HG03066 (cell line): ENCODE data around the gene JARID2.

Experiments used
- ATAC-seq: cut with Tn5 transposase; IDR thresholded peaks from one replicate; pipeline ENCODE4 v1.9.1; 2021; ENCODE audit warnings: low read depth; ENCODE audit not compliant: unreplicated experiment

Gene JARID2

DNA sequence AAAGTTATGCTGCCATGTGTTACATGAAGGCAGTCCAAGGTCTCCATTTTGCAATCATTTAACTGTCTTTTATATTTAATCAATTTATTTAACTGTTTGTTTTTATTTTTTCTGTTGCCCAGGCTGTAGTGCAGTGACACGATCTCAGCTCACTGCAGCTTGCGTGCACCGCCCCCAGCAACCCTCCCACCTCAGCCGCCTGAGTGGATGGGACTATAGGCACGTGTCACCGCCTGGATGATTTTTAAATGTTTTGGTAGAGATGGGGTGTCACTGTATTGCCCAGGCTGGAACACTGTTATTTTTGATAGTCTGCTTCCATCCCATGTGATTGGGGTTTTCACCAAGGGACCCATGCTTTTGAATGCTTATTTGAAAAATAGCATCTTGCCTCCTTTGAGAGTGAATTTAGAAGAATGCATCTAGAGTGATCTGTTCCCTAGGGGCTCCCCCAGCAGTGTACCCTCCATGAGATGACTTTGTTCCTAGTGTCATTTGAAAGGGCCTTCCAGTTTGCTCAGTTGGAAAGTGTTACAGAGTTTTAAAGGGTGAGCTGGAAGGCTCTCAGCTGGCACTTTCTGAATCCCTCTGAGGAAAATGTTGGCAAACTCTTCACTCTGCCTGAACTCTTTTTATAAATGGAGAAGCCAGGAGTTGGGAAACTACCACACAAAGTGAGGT is 143.4 kb downstream of the JARID2 start:
- ATAC-seq, result no peak

DNA sequence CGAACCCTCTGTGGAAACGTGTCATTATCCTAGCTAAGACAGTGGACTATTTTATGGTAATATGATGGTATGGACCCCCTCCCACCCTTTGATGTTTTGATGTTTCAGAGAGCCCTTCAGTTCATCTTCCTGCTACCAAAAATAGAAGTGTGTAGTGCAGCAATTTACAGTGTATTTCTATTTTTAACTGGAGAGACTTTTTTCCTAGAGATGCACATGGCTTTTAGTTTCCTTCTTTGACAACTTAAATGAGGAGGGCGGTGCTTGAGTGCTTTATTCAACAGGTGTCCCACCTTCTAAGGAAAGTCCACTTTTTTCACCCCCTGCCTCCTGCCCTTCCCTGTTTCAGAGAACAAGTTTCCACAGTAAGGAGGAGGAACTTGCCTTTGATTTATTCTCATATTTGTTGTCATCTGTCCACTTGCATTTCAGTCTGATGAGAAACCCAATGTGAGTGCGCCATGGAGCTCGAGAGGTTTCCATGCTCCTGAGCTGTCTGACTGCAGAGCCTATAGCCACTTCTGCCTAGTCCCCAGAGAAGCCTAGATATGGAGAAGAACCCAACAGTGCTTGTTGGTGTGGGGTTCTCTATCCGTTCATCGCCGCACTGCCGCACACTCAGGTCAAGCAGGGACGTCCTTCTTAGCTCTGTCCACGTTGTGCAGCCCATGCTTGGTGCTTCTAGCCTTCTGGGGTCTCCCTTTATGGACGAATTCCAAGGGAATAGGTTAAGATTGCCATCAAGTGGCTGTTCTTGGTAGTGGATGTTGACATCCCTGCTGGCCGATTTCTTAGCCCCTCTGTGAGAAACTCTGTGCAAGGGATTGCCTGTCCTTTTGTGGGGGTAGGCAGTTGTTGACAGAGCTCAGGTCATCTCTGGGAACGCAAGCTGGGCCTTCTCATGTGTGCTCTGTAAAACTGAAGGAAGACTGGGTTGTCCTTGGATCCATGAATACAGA is 144.2 kb downstream of the JARID2 start:
- no peak for ATAC-seq

DNA sequence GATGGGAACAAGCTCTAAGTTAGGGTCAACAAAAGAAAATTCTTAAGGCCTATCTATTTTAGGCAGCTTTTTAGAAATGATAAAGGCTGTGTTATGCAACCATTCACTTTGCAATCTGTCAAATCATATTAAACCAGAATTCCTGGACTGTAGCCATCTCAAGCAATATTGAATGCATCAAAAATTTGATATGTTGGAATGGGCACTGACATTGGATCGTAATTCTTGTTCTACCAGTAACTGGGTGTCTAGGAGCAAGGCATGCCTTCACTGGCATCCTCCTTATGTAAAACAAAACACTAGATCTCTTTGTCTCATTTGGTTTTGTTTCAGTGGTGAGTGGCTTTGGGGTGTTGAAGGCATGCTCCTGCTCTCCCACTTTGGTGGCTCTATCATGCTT is 145.6 kb downstream of the JARID2 start:
- ATAC-seq, result no peak

DNA sequence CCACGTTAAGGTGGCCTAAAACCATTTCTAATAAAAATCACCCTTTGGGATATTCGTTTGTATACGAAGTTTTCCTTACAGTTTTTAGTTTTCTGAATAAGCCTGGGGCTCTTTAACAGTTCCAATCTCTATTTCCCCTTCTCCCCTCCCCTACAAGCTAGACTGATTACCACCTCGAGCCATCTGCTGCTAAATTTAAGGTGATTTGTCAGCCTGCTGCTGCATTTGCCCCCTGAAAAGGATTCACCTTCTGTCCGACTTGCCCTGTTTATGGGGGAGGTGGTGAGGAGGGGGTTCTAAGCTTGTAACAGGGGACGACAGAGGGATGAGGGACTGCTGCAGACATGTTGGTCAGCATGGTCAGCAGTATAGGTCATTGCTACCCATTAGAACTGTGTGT is 146.3 kb downstream of the JARID2 start:
- no peak for ATAC-seq

DNA sequence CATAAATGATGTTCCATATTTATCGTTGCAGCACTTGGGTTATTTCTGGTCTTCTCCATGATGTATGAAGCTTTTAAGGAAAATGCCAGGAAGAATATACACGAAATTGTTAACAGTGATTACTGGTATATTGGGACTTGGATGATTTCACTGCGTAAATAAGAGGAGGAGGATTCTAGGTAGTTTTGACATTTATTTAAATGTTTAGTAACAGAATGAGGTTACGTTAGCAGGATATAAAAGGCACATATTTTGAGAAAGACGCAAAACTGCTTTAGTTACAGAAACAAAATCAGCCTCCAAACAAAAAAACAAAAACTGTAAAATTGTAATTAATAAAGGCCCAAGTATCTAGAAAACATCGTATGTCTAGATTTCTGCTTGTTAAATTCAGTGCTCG is 147.7 kb downstream of the JARID2 start:
- no peak for ATAC-seq

DNA sequence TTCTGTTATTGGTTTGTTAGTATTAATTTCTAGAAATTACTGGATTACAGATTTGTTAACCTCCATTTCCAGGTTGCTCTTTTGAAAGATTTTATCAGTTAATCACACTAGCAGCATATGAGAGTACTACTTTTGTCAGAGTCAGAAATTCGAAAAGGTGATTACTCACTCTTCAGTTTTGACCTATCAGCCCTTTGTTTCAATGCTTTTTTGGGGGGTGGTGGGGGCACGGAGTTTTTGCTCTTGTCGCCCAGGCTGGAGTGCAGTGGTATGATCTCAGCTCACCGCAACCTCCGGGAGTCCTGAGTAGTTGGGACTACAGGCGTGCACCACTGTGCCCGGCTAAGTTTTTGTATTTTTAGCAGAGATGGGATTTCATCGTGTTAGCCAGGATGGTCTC is 149.2 kb downstream of the JARID2 start:
- no peak for ATAC-seq

DNA sequence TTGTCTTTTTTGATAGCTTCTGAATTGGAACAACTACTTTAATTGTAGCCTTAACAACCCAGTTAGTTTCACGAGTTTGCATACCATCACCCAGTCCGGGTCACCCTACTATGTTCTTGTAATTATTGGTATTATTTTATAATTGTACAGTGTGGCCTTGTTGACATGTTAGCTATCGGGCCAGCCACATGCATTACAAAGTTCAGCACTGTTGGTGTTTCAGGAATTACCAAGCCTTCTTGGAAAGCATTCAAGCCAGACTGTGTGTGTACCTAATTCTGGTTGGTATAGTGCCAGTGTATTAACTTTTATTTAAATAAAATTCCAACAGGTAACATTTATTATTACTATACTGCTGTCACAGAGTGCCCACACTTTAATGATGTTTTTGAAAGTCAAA is 150.9 kb downstream of the JARID2 start:
- no peak for ATAC-seq

DNA sequence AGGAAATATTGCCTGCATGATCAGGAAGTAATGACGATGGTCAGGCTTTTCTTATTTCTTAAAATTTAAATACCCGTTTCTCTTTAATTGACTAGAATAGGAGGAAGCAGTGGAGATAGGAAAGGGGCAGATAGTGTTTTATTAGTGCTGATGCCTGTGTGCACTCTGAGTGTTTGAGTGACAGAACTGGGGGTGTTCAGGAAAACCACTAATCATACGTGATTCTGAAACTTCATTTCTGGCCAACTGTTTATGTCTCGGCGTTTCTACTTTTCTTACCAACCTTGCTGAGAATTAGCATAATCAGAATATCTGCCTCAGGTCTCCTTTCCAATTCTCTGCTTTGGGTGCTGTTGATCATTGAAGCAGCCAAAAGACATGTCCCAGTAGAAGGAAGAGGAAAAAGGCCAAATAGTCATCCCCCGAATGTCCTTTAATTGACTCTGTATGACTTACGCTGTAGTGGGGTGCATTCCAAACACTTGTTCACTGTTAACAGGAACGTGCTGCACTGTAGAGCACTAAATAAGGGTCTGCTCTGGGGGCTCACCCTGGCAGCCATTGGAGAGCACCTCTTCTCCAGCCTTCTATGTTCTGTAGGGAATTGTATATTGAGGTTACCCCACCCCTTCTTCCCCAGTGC is 152.9 kb downstream of the JARID2 start:
- ATAC-seq, result peak; percentile 65

DNA sequence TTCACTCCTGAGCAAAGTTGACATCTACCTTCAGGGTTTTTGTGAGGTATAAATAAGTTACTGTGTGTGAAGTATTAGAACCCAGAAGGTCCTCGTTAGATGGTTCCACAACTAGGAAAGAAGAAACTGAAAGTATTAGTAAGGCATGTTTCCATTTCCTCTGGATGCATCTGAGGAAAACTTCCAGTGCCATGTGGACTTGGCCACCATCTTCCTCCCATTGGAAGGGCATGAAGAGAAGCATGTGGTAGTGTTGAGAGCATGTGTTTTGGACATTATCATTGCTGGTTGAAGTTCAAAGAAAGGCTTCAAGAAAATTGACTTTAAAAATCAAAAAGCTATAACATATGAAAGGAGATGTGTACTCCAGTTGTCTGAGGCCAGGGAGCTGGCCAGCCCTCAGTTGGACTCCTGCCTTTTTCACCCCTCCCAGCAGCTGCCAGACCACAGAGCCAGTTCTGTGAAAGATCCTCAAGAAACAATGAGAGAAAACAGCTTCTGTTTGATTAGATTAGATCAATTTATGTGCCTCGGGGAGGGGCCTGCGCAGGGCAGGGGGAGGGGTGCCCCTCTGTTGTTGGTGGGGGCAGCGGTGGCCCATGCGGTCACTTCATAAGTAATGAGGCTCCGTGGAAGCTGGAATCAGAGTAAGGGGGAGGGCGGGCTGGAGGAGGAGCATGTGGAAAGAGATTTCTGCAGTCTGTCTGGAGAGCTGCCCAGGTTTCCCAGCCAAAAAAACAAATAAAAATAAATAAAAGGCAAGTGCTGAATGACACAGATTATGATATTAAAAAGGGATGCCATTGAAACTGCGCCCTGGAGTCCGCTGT is 154.0 kb downstream of the JARID2 start:
- ATAC-seq, result no peak

DNA sequence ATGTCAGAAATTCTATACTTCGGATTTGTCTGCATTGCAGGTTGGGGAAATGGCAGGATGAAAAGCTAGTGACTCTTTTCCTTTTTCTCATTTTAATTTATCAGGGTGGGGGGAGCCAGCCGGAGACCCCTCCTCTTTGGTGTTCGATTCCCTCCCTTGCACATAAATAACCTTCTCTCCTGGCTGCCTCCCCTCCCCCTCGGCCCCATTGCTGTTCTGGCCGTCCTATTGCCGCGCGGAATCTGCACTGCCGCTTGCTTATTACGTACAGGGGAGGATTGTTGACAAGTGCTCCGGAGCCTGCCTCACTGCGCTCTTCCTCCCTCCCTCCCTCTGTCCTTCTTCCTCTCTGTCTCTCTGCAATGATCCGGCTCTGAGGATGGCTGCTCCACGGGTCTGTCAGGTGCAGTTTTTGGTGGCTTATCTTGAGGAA is 154.7 kb downstream of the JARID2 start:
- no peak for ATAC-seq

DNA sequence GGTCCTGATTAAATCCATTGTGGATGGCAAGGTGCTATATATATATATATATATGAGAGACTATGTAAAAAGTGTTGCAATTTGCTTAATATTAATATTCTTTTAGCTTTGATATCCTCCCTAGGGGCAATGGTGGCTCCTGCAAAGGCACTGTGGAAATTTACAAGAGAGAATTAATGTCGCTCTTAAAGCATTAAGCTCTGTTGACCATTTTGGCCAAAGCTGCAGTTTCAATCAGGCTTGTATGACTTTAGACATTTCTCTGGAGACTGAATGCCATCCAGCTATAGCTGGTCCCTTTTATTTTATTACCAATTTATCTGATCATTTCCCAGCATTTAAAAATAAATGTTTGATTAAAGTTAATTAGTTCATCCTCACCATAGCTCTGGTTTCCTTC is 155.3 kb downstream of the JARID2 start:
- no peak for ATAC-seq

DNA sequence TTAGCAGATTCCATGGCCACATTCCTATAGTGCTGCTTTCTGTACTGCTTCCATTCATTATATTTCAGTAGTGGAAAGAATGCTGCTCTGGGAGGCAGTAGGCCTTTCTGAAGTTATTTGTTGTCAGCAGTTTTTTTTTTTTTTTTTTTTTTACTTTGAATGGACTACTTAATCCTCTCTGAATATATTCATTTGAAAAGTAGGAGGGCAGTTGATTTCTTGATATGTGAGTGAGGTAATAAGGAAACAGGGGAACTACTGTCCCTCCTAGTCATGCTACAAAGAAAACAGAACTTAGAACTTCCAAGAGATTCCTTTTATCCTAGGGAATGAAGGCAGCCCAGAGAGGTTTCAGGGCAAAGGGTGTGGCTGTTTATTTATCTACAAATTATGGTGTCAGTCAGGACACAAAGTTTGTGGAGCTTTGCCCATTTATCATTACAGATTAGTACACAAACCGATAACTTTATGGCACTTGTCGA is 155.9 kb downstream of the JARID2 start:
- no peak for ATAC-seq

DNA sequence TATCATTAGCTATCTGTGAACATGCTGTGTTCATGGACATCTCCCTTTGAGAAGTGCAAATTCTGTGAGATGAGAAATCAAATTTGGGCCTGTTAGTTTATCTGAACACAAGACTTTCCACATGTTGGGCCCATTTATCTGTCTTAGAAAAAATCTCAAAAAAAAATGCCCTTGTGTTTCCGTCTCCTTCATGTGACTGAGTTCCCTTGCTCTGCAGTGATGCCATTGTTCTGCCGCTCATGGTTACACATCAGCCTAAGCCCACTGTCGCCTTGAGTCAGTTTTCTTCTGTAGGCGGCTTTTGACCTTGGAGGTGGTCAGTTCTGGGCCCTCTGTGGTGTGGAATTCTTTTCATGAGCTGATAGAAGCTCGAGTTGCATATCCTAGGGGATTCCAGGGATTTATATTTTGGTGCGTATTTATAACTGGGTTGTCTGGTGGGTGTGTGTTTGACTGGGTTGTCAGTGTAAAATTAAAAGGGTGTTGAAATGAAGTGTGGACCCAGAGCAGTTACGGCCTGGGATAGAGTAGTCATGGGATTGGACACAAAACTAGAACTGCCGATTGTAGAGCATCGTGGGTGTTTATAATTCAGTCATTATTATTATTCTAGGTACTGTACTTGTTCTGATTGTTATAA is 156.7 kb downstream of the JARID2 start:
- no peak for ATAC-seq

DNA sequence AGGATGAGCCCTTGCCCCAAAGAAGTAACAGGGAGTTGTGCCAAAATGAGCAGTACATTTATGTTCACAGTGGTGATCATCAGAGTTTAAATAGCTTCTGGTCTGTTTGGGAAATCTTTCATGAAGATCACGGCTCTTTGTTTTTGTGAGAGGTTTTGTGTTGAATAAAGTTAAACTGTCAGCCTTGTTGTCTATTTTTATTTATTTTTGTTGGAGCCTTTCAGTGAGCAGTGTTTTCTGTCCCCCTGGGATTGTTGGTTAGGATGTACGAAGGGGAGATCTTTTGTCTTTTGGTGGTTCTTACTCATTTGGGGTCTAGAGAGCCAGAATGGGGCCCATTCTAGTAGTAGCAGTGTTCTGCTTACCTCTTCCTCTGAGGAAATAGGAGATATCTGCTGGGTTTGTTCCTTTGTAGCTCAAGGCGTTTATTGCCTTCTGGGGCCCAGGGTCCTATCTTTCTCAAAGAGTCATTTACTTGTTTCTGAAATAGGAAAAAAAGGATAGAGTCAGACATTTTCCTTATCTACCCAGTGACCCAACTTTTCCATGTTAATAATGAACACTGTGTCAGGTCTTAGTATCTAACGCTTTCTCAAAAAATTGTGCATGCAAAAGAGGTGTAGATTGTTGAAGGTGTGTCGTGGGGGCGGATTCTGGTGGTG is 157.4 kb downstream of the JARID2 start:
- ATAC-seq, result no peak

DNA sequence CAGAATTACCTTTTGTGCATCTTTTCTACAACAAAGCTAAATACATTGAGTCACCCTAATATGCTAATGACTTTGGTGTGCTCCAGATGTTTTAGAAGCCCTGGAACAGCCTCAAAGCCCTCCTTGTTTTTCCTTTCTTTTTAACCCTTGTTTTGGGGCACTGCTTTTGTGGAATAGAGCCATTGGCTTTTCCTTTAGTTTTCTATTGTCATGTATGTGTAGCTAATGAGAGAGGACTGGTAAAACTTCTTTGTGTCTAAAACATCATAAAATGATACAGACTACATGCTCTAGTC is 158.8 kb downstream of the JARID2 start:
- no peak for ATAC-seq

DNA sequence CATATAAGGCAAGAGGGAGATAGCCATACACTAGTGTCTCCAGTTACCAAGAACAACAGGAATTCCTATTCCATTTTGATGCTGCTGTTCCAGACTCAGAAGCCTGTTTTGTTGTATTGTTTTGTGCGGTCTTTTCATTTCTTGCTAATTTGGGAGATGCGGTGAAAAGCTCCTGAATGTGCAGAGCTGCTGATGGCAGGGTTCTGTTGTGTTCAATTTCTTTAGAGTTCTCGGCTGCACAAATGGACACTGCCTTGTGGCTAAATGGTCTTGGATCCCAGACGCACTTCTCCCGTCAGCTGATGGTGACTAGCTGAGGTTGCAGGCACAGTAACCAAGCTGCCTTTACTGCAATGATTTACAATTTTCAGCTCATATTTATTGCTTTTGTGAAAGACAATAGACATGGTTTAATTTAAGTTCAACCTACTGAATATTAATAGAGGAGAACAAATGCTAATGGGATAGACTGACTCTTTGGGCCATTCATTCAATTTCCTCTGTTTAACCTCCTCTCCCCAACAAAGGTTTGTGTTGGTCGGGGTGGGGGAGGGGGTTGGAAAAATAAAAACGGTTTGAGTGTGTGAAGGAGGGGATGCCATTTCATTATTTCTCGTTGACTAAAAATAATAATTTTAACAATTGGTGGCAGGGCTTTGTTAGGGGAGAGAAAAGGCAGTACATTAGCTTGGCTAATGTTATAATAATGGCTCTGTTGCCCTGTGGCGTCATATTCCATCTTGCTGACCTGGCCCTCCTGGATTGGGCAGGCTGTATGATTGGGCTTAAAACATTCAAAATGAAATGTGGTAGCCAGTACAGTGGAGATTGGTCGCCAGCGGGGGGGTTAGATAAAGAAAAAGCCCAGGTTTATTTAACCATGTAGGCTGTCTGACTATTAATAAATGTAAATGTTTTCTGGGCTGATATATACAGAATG is 159.5 kb downstream of the JARID2 start:
- ATAC-seq, result no peak

DNA sequence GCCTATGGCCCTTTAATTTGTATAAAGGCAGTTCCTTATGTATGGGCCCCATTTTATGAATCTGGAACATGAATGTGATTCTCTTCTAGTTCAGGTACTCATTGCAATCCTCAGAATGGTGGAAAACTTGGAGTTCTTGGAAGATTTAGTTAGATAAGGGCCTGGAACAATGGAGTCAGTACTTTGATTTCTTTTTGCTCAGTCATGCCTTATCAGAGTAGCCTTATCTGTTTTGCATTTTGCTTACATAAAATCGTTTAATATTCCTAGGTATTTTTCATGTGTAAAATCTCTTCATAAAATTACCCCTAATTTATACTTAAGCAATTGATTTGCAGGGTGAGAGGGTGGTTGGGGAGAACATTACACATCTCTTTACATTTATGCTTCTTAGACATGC is 160.6 kb downstream of the JARID2 start:
- ATAC-seq, result no peak

DNA sequence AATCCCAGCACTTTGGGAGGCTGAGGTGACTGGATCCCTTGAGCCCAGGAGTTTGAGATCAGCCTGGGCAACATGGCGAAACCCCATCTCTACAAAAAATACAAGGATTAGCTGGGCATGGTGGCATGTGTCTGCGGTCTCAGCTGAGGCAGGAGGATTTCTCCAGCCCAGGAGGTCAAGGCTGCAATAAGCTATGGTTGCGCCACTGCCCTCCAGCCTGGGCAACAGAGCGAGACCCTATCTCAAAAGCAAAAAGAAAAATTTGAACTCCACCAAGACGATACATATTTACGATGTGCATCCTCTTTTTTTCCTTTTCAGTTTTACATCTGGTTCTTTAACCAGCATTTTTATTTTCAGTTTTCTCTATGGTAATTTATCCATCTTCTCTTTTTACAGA is 162.1 kb downstream of the JARID2 start:
- ATAC-seq, result no peak

DNA sequence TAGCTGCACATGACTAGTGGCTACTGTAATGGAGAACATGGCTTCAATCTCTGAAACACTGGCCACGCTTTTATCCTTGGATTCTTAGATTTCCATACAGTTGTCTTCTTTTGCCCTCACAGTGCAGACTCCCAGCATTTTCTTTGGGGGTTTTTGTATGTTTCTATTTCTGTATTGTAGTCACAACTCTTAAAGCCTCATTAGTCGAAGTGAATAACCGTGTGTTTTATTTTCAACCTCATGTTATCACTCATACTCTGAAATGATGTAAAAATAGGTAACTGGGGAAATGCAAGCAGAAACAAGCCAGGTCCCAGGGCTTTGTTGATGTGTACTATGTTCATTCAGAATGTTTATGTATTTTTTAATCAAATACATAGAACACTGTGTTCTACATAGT is 162.9 kb downstream of the JARID2 start:
- ATAC-seq, result no peak
